22Rv1 (cell line): ENCODE data around the gene HRCT1.

Experiments used
- CTCF ChIP-seq: fragments of 450-650 bp; IDR thresholded peaks from 2 replicates; pipeline ENCODE4 v1.5.1; 2017; ENCODE audit warnings: mild to moderate bottlenecking
- ZFX ChIP-seq: fragments of 450-650 bp; IDR thresholded peaks from 2 replicates; pipeline ENCODE4 v1.6.1; 2017; ENCODE audit warnings: antibody characterized with exemption, borderline replicate concordance

- TF ChIP-seq CTCF (no peak), ZFX (no peak)
Measured at GRCh38 chr9:35952526-35953191, 46.7 kb downstream of the HRCT1 start.
